GM10847 (cell line): ENCODE data around the gene CBARP.

ENCODE experiments used
- POLR2A ChIP-seq: IDR thresholded peaks from 2 replicates; pipeline ENCODE4 v1.6.1; 2011; ENCODE audit not compliant: insufficient read length; ENCODE audit errors: extremely low read depth

Gene CBARP

GRCh38 chr19:1243768-1244692, 6.2 kb upstream of the CBARP start:
- TF ChIP-seq POLR2A: no peak

GRCh38 chr19:1241417-1242095, 3.8 kb upstream of the CBARP start, which contains the start of gene ATP5F1D:
TSS of gene ATP5F1D (plus strand) at chr19:1241751. CDS start at chr19:1241851, 100 bp downstream.
- peak; percentile 52 for TF ChIP-seq POLR2A

DNA sequence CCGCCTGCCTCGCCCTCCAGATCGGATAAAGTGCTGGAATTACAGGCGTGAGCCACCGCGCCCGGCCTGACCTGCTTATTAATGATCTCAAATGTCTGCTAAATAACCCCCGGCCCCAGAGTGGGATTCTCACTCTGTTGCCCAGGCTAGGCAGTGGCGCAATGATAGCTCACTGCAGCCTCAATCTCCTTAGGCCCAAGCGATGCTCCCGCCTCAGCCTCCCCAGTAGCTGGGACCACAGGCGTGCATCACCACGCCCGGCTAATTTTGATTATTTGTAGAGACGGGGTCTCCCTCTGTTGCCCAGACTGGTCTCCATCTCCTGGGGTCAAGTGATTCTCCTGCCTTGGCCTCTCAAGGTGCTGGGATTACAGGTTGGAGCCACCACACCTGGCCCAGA, 3.1 kb upstream of the CBARP start:
- no peak for TF ChIP-seq POLR2A

DNA sequence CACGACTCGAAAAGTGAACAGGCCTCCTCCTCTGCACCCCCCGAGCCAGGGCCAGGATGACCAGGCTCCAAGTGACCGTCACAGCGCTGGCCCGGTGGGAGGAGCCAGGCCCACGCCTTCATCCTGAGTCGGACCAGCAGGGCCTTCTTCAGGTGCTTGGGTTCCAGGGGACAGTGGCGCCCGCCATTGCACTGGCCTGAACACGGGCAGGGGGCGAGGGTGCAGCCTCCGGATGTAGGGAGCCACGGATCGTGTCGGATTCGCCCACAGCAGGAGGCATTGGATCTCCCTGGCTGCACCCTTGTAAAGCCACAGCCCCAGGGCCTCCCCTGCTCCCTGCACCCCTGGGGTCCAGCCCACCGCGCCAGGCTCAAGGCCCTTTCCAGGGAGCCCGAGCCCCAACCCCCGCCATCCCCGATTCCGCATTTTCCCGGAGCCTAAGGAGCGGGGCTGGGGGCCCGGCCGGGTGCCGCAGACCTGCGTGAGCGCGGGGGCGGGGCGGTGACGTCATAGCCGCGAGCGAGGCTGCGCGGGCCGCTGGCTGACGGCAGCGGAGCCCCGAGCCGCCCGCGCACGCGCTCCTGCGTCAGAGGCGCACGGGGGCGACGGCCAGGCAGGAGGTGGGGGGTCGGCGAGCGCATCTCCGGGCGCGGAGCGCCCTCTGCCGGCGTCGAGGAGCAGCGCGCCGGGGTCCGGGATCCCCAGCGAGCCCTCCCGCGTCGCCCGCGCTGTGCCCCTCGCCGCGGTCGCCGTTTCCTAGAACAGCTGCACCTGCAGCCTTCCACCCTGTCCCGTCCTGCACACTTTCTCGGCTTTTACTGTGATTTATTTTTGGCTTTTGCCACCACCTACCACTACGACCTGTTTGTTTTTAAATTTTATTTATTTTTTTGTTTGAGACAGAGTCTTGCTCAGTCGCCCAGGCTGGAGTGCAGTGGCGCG, 2.3 kb upstream of the CBARP start:
- no peak for TF ChIP-seq POLR2A

DNA sequence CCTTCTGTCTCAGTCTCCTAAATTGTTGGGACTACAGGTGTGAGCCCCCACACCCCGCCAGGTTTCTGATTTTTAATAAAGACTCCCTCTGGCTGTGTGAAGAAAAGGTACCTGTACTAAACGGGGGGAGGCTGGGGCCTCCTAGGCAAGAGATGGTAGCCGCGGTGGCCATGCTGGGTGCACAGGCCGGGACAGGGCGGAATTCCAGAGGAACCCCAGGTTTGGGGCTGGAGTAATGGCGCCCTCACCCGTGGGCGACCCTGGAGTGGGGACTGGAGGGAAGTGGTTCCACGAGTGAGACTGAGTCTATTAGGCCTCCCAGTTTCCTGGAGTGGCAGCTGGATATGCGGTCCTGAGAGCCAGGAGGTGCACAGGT, 1.6 kb upstream of the CBARP start:
- TF ChIP-seq POLR2A: no peak

DNA sequence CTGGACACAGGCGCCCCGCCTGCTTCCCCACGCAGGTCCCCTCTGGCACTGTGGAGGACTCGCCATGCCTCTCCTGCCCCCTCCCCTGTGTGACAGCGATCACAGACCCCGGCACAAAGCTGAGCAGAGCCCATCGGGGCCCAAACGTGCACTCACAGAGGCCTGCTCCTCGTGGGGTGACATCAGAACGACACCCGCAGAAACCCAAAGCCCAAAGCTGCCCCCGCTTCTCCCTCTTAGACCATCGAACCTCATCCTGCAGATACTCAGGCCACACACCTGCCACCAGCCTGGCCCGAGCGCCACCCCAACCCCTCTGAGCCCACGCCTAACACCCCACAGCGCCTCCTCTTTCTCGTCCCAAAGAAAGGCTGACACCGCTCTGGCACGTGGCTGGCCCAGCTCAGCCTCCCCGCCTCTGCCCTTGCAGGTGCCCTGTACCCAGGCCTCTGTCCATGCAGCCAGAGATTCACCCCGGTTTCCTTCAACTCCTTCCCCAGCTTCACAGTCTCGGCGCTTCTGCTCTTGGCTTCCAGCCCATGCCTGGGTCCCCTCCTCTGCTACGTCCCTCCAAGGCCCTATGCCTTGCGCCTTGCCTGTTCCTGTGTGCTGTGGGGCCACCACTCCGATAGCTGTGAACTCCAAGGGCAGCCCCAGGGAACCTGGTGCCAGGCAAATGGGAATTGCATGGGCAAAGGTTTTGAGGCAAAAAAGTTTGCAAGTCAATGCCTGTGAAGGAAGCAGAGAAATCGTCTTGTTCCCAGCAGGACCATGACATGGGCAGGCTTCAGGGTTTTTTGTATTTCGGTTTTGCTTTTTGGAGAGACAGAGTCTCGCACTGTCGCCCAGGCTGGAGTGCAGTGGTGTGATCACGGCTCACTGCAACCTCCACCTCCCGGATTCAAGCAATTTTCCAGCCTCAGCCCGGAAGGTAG, 831 bp upstream of the CBARP start:
- TF ChIP-seq POLR2A: no peak

GRCh38 chr19:1237027-1237659, 662 bp downstream of the CBARP start:
- no peak for TF ChIP-seq POLR2A

GRCh38 chr19:1236576-1236975, 1.2 kb downstream of the CBARP start:
- no peak for TF ChIP-seq POLR2A

DNA sequence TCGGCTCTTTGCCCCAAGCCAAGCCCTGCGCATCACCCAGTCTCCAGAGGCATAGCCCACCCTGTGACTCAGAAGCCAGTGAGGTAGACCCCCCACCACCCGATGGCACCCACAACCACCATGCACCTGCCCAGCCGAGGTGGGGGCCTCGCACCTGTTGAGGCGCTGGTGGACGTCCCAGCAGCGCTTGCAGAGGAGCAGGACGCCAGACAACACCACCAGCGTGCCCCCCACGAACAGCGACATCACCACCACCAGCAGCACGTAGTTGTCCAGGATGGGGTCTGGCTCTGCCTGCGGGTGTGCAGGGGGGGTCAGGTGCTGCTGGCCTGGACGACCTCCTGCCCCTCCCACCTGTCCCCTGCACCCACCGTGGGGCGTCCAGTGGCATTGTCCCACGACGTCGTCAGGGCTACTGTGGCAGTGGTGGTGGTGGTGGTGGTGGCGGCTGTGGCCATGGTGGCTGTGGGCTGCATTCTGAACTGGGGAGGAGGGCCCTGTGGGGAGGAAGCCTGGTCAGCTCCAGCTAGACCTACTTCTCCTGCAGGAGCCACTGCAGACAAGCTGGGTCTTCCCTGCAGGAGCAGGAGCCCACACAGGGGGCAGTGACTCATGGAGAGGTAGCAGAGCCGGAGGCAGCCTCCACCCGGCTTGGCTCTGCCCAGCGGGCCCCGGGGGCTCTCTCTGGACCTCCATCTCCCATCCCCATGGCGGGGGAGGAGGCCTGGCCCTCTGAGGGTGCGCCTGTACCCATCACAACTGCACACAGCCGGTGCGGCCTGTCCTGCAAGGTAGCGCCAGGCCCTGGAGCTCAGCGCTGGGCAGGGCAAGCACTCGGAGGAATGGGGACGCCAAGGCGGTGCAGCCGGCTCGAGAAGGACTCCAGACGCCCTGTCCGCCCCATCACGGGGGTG, 1.9 kb downstream of the CBARP start:
- no peak for TF ChIP-seq POLR2A

GRCh38 chr19:1234955-1235380, 2.8 kb downstream of the CBARP start:
- no peak for TF ChIP-seq POLR2A

GRCh38 chr19:1234051-1234954, 3.5 kb downstream of the CBARP start:
- TF ChIP-seq POLR2A: no peak
